Activated CD4-positive, alpha-beta T cell treated with anti-CD3 and anti-CD28 coated beads, Interleukin-2, amount 50 U/mL, for 16 hours (primary cell): ENCODE measurements around the gene SHPK.

Experiments used
- DNase-seq: peaks from one replicate; pipeline ENCODE4 v3.0.0-alpha.2; 2020

Gene SHPK

DNA sequence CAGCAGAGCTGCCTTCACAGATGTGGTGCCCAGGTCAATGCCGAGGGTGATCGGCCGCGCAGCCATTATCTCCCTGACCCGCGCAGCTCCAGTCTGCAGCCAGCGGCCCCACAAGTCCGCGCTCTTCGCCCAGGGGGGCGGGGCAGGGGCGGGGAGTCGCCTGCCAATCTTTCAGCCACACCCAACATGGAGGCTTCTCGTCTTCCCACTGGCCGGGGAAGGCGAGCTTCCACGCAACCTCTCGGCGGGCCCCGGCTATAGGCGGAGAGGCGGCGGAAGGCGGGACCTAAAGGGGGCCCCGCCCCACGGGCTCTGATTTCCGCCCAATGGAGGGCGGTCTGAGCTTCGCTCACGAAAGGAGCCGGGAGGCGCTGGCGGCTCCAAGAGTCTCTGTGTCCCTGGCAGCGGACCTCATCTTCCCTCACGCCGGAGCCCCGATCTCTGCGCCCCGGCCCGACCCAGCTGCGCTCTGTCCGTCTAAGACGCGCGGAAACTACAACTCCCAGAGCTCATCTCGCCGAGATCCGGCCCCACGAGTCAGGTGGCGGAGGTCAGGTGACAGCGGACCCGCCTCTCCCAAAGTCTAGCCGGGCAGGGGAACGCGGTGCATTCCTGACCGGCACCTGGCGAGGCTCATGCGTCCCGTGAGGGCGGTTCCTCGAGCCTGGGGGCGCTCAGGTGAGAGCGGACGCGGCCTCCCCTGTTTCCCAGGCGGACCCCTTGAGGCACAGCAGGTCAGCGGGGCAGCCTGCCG lies at the start of gene SHPK, which contains the start of gene CTNS:
Gene SHPK (minus strand): TSS at position 97 of the 754 bp plus-strand sequence. CDS start 31 bp downstream, at position 66.
Gene CTNS (plus strand): TSS at position 607 of the 754 bp plus-strand sequence. CDS start 3,447 bp downstream, outside the sequence.
- DNase-seq, result peak; percentile 98

DNA sequence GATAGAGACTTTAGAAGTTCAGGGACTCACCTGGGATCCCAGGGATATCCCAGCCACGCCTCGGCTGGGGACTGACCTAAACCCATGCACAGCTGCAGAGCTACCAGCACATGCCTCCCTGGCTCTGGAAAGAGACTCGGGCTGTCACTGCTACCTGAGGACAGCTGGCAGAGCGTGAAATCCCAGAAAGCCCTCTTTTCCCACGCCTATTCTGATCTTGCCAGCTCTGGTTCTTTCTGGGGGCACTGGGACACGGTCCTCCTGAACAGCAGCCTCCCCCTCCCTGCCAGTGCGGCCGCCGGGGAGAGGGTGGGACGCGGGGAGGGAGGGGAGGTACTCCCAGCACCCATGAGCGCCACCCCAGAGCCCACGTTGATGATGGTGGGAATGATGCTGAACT lies 49.1 kb upstream of the SHPK start:
- no peak for DNase-seq

DNA sequence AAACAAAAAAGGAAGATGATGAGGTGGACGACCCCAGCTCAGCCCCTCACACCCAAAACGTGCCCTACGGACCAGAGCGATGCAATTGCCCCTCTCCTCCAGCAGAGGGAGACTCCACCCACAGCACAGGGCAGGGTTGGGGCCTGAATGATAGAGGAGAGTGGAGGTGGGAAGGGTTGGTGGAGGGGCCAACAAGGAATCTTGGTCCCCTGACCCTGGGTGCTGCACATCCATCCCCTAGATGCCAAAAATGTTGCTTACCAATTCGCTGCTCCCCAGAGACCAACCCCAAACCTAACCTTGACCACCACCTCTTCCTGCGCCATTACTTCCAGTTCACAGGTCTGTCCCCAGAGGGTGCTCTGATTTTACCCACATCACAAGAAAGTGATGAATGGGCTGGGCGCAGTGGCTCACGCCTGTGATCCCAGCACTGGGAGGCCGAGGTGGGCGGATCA lies 47.0 kb upstream of the SHPK start:
- DNase-seq, result peak; percentile 64

GRCh38 chr17:3682033-3682432 lies 46.0 kb upstream of the SHPK start:
- DNase-seq, result no peak

DNA sequence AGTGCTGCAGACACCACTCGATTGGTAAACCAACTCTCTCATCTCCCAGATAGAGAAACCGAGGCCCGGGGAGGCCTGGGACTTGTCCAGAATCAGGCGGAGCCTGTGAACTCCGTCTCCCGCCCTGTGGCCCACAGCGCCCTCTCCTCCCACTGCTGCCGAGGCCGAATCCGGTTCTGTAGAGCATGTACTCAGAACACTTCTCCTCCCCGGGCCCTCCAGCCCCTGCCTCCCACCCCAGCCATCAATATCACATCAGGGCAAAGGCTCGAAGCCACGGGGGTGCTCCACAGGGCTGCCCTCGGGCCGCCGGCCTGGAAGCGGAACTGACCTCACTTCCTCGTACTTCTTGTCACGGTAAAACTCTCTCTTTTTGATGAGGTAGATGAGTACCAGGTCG lies 45.5 kb upstream of the SHPK start:
- no peak for DNase-seq

DNA sequence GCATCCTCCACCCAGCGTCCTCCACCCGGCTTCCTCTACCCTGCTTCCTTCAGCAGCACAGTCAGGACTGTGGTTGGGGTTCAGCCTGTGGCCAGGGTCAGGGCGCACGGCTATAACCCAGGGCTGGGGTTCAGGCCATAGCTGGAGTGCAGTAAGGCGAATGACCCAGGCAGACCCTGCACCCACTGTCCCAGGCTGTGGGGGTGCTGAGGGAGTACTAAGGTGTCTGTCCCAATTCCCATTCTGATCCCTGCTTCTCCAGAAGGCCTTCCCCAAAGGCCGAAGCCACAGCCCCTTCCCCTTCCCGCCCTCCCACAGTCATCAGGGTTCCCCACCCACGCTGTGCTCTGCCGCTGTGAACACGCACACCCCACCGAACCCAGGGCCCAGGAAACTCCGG lies 45.0 kb upstream of the SHPK start:
- no peak for DNase-seq

DNA sequence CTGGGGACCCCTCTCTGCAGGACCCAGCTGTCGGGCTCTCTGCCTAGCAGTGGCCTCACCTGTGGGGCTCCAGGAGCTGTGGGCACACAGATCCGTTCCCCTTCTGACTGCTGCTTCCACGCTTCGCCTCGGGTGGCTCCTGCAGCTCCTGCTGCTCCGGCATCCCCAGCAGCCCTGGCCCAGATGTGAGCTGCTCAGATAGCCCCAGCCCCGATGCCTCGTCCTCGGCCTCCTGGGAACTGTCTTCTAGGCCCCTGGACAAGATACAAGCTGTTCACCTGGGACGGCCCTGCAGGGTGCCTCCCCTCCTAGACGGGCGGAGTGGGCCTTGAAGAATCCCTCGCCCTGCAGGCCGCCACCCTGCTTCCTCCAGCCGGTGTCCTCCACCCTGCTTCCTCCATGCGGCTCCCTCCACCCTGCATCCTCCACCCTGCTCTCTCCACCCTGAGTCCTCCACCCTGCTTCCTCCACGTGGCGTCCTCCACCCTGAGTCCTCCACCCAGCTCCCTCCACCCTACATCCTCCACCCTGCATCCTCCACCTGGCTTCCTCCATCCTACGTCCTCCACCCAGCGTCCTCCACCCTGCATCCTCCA lies 43.6 kb upstream of the SHPK start:
- DNase-seq, result no peak

GRCh38 chr17:3678821-3679530 lies 42.9 kb upstream of the SHPK start:
- DNase-seq, result no peak

GRCh38 chr17:3678095-3678820 lies 42.2 kb upstream of the SHPK start:
- no peak for DNase-seq

DNA sequence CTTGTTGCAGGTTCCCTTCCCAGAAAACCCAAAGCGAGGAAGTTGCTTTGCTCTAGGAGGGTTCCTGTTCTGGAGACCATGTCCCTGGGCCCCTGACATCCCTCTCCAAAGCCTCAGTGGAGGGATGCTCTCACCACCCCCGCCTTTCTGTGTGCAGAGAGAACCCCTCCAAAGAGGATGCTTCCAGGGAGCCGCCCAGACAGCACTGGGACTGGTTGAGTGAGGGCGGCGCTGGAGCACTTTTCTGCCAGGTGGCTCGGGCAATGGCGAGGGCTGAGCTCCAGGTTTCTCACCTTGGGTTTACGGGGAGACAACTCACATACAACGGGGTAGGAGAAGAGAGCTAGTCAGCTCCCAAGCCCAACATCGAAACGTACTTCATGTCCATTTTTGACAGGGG lies 39.8 kb upstream of the SHPK start:
- no peak for DNase-seq

GRCh38 chr17:3672571-3672970 lies 36.5 kb upstream of the SHPK start:
- no peak for DNase-seq

- no peak for DNase-seq
Observed at GRCh38 chr17:3669548-3669947, 33.5 kb upstream of the SHPK start.

GRCh38 chr17:3669085-3669347 lies 33.0 kb upstream of the SHPK start:
- no peak for DNase-seq

DNA sequence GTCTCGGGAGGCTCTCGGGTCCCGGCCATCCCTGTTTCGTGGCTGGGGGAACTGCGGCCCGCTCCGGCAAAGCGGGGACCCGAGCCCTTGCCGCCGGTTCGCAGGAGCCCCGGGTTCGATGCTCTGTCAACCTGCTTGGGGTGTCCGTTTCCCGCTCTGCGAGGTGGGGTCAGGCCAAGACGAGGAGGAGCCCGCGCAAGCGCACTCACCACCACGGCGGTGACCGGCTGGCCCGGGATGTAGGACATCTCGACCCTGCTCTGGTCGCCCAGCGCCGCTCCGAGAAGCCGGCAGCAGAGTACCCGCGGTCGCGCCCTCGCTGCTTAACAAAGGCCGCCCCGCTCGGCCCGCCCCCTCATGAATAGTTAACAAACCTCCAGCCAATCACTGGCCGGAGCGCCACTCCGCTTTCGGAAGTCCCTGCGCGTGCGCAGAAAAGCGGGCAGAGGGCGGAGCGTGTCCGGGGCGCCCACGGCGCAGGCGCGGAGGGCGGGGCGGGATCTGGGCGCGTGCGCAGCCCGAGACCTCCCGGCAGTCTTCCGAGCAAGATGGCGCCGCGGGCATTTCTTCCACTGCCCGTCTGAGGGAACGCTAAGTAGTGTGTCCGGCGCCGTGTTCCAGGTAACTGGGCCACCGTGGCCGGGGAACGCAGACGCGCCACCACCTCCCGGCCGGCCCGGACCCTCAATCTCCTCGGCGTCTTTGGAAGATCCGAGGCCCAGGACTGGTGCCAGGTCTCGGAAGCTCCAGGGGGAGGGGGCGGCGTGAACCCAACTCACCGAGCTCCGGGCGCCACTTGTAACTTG lies 32.4 kb upstream of the SHPK start, which contains the start of the genes EMC6 and TAX1BP3:
Gene EMC6 (plus strand): TSS at position 534 of the 806 bp plus-strand sequence. CDS start 335 bp downstream, outside the sequence.
Gene TAX1BP3 (minus strand): TSS at position 300 of the 806 bp plus-strand sequence. CDS start 52 bp downstream, at position 248.
- DNase-seq, result peak; percentile 99

DNA sequence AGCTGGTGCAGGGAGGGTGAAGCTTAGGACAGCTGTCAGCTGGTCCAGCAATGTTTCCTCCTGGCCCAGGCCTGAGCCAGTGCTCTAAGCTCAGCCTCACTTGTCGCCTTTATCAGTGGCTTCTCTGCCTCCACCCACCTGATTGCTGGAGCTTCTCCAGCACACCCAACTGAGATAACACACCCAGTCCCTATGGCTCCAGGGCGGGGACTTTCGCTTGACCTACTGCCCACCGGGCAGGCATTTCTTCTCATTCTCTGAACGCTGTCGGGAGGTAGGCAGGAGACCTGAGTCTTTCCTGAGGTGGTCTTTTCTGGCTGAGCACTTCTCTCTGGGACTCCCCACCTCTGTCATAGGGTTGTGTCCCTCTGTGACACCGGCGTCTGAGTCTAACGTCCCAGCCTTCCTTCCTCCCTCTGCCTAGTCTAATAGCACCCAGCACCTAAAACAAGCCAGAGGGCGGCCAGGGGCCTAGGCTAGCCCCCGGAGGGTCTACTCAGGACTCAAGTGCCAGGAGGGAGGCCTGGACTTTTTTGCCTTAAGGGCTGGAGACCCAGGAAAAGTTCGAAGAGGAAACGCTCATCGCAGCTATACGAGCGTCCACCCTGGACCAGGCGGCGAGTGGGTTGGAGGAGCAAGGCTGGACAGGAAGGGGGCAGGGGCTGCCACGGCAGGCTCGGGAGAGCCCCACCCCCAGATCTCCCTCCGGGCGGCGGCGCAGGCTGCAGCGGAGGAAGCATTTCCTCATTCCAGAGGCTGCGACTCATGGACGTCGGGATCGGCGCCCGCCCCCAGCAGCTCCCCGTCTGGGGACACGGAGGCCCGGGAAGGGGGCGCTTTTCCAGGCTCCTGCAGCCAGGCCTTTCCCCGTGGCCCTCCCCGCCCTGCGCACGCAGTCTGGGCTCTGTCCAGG lies 31.6 kb upstream of the SHPK start:
- DNase-seq, result peak; percentile 16

DNA sequence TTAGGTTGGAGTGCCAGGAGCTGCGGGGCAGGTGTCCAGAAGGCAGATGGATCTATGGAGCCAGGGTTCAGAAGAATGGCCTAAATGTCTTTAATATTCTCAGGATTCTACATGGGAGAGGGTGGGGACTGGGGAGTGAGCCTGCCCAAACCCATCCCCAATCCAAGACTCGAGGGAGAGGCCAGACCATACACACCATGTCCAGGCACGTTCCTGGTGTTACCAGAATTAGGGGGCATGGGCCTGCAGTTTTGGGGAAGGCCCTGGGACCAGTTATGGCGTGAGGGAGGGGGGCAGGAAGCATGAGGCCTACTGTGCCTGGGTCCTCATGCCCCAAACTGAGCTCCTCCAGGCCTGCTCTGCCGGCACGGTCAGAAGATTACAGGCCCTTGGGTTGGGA lies 30.5 kb upstream of the SHPK start:
- DNase-seq, result no peak

DNA sequence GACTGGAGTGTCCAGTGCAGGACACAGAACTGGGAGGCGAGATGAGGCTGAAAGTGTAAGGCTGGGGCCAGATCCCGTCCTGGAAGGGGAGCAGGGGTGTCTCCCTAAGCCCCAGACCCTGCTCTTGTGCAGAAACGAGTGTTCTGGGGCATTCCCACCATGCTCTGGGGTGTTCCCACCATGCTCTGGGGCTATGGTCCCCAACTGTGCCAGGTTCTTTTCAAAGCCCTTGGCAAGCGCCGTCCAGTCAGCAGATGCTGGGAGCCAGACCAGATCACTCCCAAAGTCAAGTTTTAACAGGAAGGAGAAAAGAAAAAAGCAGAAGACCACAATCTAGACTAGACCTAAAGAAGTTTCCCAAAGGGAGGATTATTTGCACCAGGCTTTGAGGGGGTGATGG lies 29.8 kb upstream of the SHPK start:
- no peak for DNase-seq

DNA sequence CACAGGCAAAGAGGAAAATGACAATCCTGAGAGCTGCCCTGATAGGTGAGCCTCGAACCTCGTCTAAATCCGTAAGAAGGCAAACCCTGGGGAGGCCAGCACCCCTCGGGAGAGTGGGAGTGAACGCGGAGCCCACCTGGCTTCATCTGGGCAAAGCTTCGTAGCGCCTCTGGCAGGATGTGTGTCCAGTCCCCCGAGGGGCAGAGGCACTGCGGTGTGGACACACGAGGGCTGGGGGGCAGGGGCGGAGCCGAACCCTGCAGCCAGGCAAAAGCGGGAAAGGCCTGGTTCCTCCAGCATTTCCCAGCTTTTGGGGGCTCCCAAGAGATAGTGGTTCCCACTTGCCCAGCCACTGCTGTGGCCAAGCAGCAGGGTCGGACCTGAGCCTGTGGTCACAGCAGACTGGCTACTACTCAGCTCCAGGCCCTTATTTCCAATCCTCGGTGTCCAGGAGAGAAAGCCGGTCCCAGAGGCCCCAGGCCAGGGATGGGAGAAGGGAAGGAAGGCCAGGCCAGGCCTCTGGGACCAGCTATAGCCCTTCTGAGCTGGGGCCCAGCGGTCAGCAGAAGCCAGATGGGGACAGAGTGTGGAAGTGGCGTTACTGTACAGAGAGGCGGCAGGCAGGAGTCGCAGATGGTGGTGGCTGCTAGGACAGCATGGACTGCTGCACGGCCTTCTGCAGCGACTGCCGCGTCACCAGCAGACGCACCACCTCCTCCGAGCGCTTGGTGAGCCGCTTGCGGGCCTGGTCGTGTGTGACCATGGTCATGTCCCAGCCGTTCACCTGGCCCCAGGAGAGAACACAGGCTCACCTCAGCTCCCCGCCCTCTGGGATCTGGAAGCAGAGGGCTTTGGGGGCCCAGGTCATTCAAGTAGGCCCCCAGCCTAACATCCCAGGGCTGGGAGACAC lies 27.3 kb upstream of the SHPK start:
- DNase-seq, result no peak

- no peak for DNase-seq
Observed at GRCh38 chr17:3660311-3660891, 24.4 kb upstream of the SHPK start.
